Measurements from ENCODE around the gene CISH. TPM values are rescaled to one million over a fixed set of nuclear protein-coding genes. Genes with fewer than 3 reads are reported as not detected.

CISH gene
- total and polyA plus RNA-seq, 5 donors = 8.0 to 27.8 (median 10.2) TPM

DNA sequence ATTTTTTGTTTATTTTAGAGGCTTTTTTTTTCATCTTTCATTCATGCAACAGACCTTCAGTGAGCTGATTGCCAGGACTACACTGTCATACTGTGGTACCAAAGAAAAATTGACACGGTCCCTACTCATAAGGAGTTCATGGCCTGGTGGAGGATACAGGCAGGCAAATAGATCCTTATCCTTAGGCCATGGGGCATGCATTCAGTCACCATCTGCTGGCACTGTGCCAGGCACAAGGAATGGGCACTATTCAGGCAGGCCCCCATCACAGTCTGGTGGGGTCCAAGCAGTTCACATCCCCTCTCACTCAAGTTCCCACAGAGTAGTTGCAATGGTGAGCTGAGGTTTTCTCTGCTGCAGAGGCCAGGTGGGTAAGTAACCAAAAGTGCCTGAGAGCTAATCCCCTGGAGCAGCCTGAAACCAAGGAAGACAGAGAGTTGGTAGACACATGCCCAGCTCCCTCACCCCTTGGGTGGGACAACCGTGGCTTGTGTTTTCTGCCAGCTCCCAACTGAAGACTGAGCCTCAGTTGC lies 17.3 kb downstream of the CISH start:
- no peak for ATAC-seq
- Histone ChIP-seq H3K9me3 (ENCODE audit: control insufficient read depth, low read length) (no peaks in the 10 kb centered on the region), H3K4me1 (ENCODE audit: control insufficient read depth, insufficient read depth, low read length) (peaks cover 9% of the 10 kb centered on the region), H3K4me3 (ENCODE audit: low read length) (no peak overlapping the region), H3K27me3 (ENCODE audit: control insufficient read depth, insufficient read depth) (no peaks in the 10 kb centered on the region), H3K27ac (ENCODE audit: low read length) (no peak overlapping the region)
- peak in 2 of 3 donors; percentile 42 to 62 for DNase-seq
- intact Hi-C loops (cut with DNase I) = no loop called here
- 31% methylated on average over 2 of the region's 2 CpGs for WGBS

DNA sequence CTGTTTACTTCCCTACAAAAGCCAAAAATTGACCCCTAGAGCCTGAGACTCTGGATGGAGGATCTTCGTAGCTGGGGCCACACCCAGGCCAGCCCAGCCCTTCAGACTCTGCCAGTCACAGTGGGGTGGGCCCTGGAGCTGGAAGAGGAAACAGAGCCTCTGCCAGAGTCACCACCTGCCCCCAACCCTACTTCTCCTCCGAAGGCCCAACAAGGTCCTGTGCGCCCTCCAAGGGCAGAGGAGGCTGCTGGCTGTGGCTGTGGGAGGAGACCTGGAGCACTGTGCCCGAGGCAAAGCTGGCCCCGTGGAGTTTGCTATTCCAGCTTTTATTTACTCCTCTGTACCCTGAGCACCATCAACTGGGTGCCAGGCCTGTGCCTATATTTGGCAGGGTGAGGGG lies 19.0 kb downstream of the CISH start:
- ATAC-seq (peak; percentile 34 to 40), DNase-seq (peak in 2 of 3 donors; percentile 66)
- 41% methylated on average over 5 of the region's 5 CpGs for WGBS
- Histone ChIP-seq H3K4me3 (ENCODE audit: low read length) (no peak overlapping the region), H3K27ac (ENCODE audit: low read length) (peak overlapping the region; percentile 25), H3K9me3 (ENCODE audit: control insufficient read depth, low read length) (no peaks in the 10 kb centered on the region), H3K27me3 (ENCODE audit: control insufficient read depth, insufficient read depth) (no peaks in the 10 kb centered on the region), H3K4me1 (ENCODE audit: control insufficient read depth, insufficient read depth, low read length) (peaks cover 13% of the 10 kb centered on the region)
- intact Hi-C loops (cut with DNase I) = no loop called here

DNA sequence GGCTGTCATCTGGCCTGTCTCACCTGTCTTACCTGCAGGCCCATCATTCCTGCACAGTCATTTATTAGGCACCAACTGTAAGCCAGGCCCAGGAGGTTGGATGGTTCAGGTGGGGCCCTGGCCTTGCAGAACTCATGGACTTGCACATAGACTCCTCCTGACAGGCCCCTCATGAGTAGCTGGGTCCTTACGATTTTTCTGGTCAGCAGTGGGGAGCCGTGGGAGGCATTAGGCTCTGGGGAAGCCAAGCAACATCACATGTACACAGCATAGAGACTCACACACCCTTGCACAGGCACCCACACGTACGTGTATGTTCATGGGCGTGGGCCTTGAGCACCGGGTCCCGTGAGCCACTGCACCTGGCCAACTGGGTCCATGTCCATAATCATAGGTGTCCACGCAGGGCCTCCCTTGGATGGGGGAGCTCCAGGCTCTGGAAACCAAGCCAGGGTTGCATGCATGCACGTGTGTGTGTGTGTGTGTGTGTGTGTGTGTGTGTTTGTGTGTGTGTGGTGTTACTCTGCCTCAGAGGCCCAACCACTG lies 20.3 kb downstream of the CISH start:
- Histone ChIP-seq H3K4me1 (ENCODE audit: control insufficient read depth, insufficient read depth, low read length) (peaks cover 13% of the 10 kb centered on the region), H3K4me3 (ENCODE audit: low read length) (no peak overlapping the region), H3K27ac (ENCODE audit: low read length) (no peak overlapping the region), H3K9me3 (ENCODE audit: control insufficient read depth, low read length) (no peaks in the 10 kb centered on the region), H3K27me3 (ENCODE audit: control insufficient read depth, insufficient read depth) (no peaks in the 10 kb centered on the region)
- WGBS = 64% methylated on average over 9 of the region's 9 CpGs
- no peak for ATAC-seq
- intact Hi-C loops (cut with DNase I) = no loop called here
- peak in 2 of 3 donors; percentile 28 to 50 for DNase-seq

DNA sequence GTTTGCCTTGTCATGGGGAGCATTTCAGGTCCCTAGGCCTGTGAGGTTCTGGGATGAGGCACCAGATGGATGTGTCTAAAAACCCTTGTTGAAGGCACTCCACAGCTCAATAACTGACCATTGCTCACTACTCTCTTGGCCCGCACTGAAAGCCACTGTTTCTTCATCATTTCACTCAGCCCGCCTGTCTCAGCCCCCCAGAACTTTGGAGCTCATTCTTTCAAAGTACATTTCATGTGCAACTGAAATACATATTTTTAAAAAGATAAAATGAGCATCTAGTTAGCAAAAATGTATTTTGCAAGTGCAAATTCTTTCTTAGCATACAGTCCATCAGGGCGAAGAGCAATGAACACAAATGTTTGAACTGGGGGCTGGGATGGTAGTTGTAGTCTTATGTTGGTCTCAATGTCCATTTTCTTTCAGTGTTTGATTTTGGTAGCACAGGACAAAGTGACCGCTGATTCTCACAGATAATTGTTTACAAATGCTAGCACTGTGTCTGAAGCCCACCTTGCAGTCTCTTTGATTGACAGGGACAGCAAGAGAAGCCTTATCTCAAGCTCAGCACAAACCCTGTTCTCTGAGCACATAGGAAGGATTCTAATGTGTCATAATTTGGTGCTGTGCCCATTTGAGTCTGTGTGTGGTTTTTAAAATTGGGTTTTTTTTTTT lies 22.7 kb downstream of the CISH start:
- WGBS = 90% methylated on average over 4 of the region's 4 CpGs
- Histone ChIP-seq H3K4me1 (ENCODE audit: control insufficient read depth, insufficient read depth, low read length) (peaks cover 20% of the 10 kb centered on the region), H3K27ac (ENCODE audit: low read length) (no peak overlapping the region), H3K9me3 (ENCODE audit: control insufficient read depth, low read length) (no peaks in the 10 kb centered on the region), H3K27me3 (ENCODE audit: control insufficient read depth, insufficient read depth) (no peaks in the 10 kb centered on the region), H3K4me3 (ENCODE audit: low read length) (no peak overlapping the region)
- no peak for ATAC-seq
- intact Hi-C loops (cut with DNase I) = no loop called here
- no peak for DNase-seq

DNA sequence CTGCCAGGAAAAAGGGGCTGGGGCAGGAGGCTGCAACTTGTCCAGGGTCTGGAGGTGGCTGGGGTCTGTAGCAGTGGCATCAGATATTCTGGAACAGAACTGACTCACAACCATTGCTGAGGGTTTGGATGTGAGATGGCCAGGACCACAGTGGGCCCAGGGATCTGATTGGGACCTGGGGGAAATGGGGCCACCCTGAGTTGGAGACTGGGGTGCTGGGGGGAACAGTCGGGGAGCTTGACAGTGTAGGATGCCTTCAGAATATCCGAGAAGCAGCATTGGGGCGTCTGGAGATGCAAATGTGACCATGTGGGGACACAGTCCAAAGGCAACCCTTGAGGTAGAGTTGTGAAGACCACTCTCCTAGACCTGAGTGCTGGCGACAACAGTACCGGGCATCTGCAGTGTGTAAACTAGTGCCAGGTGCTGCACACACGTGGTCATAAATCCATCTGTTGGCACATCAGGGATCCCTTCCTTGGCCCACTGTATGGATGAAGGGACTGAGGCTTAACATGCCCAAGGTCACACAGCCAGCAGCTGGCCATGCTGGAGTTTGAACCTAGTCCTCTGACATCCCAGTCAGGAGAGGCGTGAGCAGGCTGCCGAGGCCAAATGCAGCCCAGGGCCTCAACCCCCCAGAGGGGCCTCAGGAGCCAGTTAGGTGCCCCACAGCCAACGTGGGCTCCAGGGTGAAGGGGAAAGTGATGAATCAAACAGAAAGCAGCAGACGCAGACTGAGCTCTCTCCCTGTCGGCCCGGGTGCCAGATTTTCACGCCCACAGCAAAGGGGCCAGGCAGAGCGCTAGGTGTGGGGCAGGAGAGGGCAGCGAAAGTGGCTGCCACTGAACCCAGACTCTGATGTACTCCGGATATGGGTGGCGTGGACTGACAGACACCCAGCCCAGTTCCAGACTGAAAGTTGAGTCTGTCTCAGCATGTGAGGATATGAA lies 23.5 kb downstream of the CISH start:
- Histone ChIP-seq H3K4me1 (ENCODE audit: control insufficient read depth, insufficient read depth, low read length) (peaks cover 24% of the 10 kb centered on the region), H3K9me3 (ENCODE audit: control insufficient read depth, low read length) (no peaks in the 10 kb centered on the region), H3K27ac (ENCODE audit: low read length) (peak overlapping the region; percentile 53), H3K27me3 (ENCODE audit: control insufficient read depth, insufficient read depth) (no peaks in the 10 kb centered on the region), H3K4me3 (ENCODE audit: low read length) (no peak overlapping the region)
- 58% methylated on average over 17 of the region's 17 CpGs for WGBS
- DNase-seq (peak in 2 of 3 donors; percentile 27 to 48), ATAC-seq (no peak)
- intact Hi-C loops (cut with DNase I) = no loop called here

GRCh38 chr3:50587373-50587772 lies 24.2 kb downstream of the CISH start:
- ATAC-seq (peak; percentile 12 to 35), DNase-seq (peak in 2 of 3 donors; percentile 9 to 27)
- Histone ChIP-seq H3K27ac (ENCODE audit: low read length) (peak overlapping the region; percentile 68), H3K4me1 (ENCODE audit: control insufficient read depth, insufficient read depth, low read length) (peaks cover 26% of the 10 kb centered on the region), H3K4me3 (ENCODE audit: low read length) (no peak overlapping the region), H3K9me3 (ENCODE audit: control insufficient read depth, low read length) (no peaks in the 10 kb centered on the region), H3K27me3 (ENCODE audit: control insufficient read depth, insufficient read depth) (no peaks in the 10 kb centered on the region)
- intact Hi-C loops (cut with DNase I) = no loop called here
- WGBS = 75% methylated on average over 6 of the region's 6 CpGs

DNA sequence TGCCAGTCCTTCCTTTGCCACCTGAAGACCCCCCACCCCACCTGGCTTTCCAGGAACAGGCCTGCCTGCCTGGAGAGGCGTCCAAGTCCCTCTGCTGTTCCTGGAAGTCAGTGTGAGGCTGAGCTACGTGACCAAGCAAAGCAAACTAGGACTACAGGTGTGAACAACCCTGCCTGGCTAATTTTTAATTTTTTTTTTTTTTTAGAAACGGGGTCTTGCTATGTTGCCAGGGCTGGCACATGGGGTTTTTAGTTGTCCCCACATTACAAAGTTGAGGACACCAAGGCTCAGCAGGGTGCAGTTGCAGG lies 24.9 kb downstream of the CISH start:
- WGBS = 72% methylated on average over 3 of the region's 3 CpGs
- ATAC-seq = no peak
- Histone ChIP-seq H3K9me3 (ENCODE audit: control insufficient read depth, low read length) (no peaks in the 10 kb centered on the region), H3K4me1 (ENCODE audit: control insufficient read depth, insufficient read depth, low read length) (peaks cover 32% of the 10 kb centered on the region), H3K4me3 (ENCODE audit: low read length) (no peak overlapping the region), H3K27ac (ENCODE audit: low read length) (no peak overlapping the region), H3K27me3 (ENCODE audit: control insufficient read depth, insufficient read depth) (no peaks in the 10 kb centered on the region)
- DNase-seq = no peak
- intact Hi-C loops (cut with DNase I) = no loop called here

DNA sequence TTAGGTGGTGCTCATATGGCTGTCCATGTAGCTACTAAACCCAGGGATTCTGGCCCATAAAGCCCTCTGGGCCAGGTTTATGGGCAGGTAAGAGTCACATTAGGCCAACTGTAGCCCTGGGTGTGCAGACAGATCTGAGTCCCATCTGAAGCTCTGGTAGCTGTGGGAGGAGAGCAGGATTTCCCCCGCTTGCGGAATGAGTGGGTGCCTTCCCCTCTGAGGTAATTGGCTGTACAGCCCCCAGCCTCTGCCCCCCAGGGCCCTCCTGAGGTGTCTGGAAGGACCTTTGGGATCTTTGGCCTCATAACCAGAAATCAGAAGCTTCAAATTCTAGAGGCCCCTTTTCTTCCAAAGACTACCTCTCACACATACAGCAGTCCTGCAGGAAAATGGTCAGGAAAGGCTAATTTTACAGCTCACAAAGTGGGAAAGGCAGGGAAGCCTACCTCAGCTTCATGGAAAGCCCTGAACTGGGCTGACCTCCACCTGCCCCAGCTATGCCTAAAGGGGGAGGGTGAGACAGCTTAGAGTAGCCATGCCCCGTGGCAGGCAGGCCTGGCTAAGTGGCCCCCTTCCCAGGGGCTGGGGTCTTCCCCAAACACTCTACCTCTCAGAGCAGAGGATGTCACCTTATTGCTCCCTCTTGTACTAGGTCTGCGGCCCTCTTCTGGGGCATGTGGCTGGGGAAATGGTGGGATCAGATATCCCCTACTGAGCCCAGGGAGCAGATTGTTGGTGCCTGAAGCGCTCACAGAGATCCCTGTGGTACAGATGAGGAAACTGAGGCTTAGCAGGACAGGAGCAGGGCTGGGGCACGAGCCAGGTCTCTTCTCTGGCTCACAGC lies 25.4 kb downstream of the CISH start:
- H3K4me3 ChIP-seq (ENCODE audit: low read length) = no peak overlapping the region
- intact Hi-C loops (cut with DNase I) = no loop called here
- no peak overlapping the region for H3K27ac ChIP-seq (ENCODE audit: low read length)
- ATAC-seq = no peak
- H3K9me3 ChIP-seq (ENCODE audit: control insufficient read depth, low read length) = no peaks in the 10 kb centered on the region
- WGBS = 90% methylated on average over 6 of the region's 6 CpGs
- H3K4me1 ChIP-seq (ENCODE audit: control insufficient read depth, insufficient read depth, low read length) = peaks cover 38% of the 10 kb centered on the region
- peak in 2 of 3 donors; percentile 20 to 41 for DNase-seq
- H3K27me3 ChIP-seq (ENCODE audit: control insufficient read depth, insufficient read depth) = no peaks in the 10 kb centered on the region

DNA sequence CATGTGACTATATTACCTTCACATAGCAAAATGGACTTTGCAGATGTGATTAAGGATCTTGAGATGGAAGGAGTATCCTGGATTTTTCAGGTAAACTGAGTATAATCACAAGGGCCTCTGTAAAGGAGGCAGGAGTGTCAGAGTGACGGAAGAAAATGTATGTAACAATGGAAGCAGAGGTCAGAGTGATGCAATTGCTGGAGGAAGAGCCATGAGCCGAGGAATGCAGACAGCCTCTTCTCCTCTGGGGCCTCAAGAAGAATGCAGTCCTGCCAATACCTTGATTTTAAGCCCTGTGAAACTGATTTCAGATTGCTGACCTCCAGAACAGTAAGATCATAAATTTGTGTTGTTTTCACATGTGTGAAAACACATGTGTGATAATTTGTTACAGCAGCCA lies 27.2 kb downstream of the CISH start:
- intact Hi-C loops (cut with DNase I) = no loop called here
- Histone ChIP-seq H3K27me3 (ENCODE audit: control insufficient read depth, insufficient read depth) (no peaks in the 10 kb centered on the region), H3K4me1 (ENCODE audit: control insufficient read depth, insufficient read depth, low read length) (peaks cover 37% of the 10 kb centered on the region), H3K9me3 (ENCODE audit: control insufficient read depth, low read length) (no peaks in the 10 kb centered on the region), H3K27ac (ENCODE audit: low read length) (peak overlapping the region; percentile 88), H3K4me3 (ENCODE audit: low read length) (no peak overlapping the region)
- DNase-seq (no peak), ATAC-seq (no peak)
- WGBS = 47% methylated on average over 2 of the region's 2 CpGs

- no peak overlapping the region for H3K4me3 ChIP-seq (ENCODE audit: low read length)
- DNase-seq (peak; percentile 83 to 92 (median 92)), ATAC-seq (peak; percentile 78 to 81)
- intact Hi-C loops (cut with DNase I) = no loop called here
- no peaks in the 10 kb centered on the region for H3K9me3 ChIP-seq (ENCODE audit: control insufficient read depth, low read length)
- peaks cover 37% of the 10 kb centered on the region for H3K4me1 ChIP-seq (ENCODE audit: control insufficient read depth, insufficient read depth, low read length)
- H3K27me3 ChIP-seq (ENCODE audit: control insufficient read depth, insufficient read depth) = no peaks in the 10 kb centered on the region
- peak overlapping the region; percentile 88 for H3K27ac ChIP-seq (ENCODE audit: low read length)
- 47% methylated on average over 6 of the region's 6 CpGs for WGBS
These were observed 27.7 kb downstream of the CISH start for GRCh38 chr3:50583897-50584296.

Measured in right cardiac atrium (tissue), 5 donors.